ENCODE measurements around the gene SLU7.

Gene SLU7

DNA sequence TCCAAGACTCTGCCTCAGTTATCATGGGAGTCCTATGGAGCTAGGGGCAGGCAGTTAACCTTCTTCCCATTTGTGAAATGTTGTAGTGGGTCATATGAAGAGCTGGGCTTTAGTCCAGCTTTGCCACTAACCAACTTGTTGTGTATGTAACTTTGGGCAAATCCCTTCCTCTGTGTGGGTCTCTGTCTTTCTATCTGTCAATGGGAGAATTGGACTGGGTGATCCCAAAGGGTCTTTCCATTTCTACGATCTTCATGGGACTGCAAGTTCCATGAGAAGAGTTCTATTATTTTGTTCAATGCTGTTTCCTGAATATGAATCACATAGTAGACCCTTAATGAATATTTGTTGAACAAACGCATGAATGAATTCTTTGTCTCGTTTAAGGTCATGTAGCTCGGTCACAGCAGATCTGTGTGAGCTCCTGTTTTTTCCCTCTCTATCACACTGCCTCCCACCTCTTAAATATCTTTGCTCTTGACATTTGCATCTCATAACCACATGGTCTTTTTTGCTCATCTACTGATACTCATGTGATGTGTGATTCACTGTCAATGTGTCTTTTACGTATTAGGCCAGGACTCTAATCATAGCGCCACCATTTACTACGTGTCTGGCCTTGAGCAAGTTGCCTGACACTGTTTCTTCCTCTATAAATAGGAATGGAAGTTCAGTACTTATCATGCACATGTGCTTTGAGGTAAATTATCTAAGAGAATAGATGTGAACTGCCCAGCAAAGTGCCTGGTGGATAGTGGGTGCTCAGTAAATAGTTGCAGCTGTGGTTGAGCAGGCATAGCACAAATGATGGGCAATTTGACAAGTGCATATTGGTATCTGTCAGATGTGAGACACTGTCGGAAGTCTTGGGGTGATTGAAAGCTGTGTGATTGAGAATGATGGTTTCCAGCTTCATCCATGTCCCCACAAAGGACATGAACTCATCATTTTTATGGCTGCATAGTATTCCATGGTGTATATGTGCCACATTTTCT lies 40.2 kb upstream of the SLU7 start:
- TF ChIP-seq GATA3 (IDR thresholded peaks at IDR 0.05; ENCODE audit: low read depth, low read length) (no peak), GATA2 (IDR thresholded peaks at IDR 0.05; ENCODE audit: low read depth, low read length) (no peak)

DNA sequence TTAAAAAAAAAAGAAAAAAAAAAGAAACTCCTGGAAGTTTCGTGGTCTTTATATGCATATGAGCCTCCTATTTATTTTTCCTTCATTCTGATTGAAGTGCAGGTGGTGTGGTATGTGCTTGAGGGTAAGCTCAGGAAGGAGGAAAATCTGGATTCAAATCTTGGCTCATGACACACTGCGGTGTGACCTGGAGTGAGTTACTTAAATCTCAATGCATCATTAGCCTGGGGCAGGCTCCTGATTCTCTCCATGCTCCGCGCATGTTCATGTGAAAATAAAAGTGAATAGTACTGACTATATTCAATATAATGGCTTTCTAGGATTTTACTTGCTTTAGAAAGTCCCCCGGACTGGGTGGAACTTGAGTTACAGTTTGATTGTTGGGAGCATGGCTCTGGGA lies 38.4 kb upstream of the SLU7 start:
- TF ChIP-seq GATA2 (IDR thresholded peaks at IDR 0.05; ENCODE audit: low read depth, low read length), result no peak
- no peak for TF ChIP-seq GATA3 (IDR thresholded peaks at IDR 0.05; ENCODE audit: low read depth, low read length)

DNA sequence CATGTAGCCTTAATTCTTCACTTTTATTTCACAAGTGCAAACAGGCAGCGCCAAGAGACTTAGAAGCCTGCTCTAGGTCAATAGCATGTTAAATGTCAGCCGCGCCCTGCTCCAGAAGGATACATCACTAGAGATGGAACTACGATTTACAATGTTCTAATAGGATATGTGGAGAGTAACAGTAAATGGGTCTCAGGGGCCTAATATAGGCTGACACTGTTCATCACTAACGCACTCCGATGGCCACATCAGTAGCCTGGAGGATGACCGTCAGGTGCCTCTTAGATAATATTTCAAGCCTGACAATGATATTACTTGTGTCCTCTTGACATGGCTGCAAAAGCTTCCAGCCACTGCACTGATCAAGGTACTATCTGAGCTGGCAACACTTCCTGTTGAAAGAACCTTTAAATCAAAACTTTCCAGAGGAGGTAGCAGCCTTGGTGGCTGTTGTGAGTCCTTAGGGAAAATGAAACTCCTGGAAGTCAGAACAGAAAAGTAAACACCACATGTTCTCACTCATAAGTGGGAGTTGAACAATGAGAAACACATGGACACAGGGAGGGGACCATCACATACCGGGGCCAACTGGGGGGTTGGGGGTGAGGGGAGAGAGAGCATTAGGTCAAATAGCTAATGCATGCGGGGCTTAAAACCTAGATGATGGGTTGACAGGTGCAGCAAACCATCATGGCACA lies 37.7 kb upstream of the SLU7 start:
- no peak for TF ChIP-seq GATA2 (IDR thresholded peaks at IDR 0.05; ENCODE audit: low read depth, low read length)
- TF ChIP-seq GATA3 (IDR thresholded peaks at IDR 0.05; ENCODE audit: low read depth, low read length), result no peak

DNA sequence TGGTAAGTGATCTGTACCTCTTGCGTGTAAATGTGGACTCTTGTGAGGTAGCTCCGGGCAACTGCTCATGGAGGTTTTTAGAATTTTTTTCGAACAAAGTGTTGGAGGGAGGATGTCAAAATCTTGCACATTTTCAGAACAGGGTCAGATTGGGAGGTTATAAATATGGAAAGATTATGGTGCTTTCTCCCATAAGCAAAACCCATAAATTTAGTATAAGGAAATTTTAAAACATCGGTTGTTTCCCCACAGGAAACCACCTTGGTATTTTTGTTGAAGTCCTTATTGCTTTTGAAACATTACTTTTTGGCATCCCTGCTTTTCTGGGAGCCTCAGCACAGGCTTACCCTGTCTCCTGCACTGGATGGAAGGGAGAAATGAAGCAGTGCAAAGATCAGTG lies 36.7 kb upstream of the SLU7 start:
- TF ChIP-seq GATA3 (IDR thresholded peaks at IDR 0.05; ENCODE audit: low read depth, low read length) (no peak), GATA2 (IDR thresholded peaks at IDR 0.05; ENCODE audit: low read depth, low read length) (no peak)

DNA sequence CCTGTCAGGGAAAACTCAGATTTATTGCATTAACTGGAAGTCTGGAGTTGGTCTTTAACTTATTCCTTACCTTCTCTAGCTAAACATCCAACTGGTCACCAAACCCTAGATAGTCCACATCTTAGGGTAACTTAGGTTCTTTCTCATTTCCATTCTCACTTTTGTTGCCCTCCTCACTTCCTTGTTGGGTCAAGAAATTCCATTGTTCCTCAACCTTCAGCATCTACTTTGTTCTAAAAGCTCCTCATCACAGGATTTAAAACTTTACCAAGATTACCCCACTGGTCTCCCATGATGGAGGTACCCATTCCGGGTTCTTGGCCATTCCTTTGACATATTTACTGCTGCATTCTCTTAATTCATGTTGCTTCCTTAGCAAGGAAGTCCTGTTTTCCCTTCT lies 34.9 kb upstream of the SLU7 start:
- no peak for TF ChIP-seq GATA3 (IDR thresholded peaks at IDR 0.05; ENCODE audit: low read depth, low read length)
- no peak for TF ChIP-seq GATA2 (IDR thresholded peaks at IDR 0.05; ENCODE audit: low read depth, low read length)

DNA sequence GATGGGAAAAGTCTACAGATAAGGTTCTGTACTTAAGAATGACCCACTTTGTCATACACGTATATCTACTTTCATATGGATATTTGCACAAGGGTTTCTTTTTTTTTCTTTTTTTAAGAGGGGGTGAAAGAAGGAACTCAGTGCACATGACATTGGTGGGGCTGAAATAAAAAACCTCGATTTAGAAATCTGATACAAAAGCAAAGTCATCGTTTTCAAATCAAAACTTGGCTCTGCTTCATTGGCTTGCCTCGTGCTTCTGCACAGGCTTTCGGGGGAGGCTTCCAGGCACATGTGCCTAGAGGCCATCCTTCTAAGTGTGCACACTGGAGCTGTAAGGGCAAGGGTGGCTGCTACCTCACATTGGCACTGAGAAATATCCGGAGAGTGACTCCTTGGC lies 33.9 kb upstream of the SLU7 start:
- no peak for TF ChIP-seq GATA2 (IDR thresholded peaks at IDR 0.05; ENCODE audit: low read depth, low read length)
- no peak for TF ChIP-seq GATA3 (IDR thresholded peaks at IDR 0.05; ENCODE audit: low read depth, low read length)

DNA sequence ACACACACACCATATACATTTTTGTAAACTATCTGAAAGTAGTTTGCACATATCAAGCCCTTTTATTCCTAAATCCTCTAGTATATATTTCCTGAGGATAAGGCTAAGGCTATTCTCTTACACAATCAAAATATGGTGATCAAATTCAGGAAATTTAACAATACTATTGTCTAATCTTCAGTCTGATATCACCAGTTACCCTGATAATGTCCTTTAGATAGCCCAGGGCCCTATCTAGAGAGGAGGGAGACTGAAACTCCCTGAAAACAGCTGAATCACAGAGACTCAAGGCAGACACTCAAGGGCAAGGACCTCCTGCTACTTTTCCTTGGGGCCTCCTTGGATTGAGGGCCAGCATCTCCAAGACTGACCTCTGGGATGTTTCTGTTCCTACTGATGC lies 33.2 kb upstream of the SLU7 start:
- TF ChIP-seq GATA2 (IDR thresholded peaks at IDR 0.05; ENCODE audit: low read depth, low read length) (no peak), GATA3 (IDR thresholded peaks at IDR 0.05; ENCODE audit: low read depth, low read length) (no peak)

DNA sequence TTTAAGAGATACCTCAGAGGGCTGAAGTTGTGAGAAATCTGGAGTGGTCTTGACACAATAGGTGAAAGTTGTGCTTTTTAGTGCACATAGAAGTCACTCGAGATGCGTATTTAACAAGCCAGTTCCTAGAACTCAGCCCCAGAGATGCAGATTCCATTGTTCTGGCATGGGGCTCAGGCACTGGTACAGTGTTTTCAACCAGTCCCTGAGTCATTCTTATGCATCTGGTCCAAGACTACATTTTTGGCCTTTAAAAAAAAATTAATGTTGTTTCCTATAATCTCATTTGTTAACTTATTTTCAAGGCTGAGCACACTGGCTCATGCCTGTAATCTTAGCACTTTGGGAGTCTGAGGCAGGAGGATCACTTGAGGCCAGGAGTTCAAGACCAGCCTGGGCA lies 32.4 kb upstream of the SLU7 start:
- TF ChIP-seq GATA3 (IDR thresholded peaks at IDR 0.05; ENCODE audit: low read depth, low read length), result no peak
- TF ChIP-seq GATA2 (IDR thresholded peaks at IDR 0.05; ENCODE audit: low read depth, low read length), result no peak

DNA sequence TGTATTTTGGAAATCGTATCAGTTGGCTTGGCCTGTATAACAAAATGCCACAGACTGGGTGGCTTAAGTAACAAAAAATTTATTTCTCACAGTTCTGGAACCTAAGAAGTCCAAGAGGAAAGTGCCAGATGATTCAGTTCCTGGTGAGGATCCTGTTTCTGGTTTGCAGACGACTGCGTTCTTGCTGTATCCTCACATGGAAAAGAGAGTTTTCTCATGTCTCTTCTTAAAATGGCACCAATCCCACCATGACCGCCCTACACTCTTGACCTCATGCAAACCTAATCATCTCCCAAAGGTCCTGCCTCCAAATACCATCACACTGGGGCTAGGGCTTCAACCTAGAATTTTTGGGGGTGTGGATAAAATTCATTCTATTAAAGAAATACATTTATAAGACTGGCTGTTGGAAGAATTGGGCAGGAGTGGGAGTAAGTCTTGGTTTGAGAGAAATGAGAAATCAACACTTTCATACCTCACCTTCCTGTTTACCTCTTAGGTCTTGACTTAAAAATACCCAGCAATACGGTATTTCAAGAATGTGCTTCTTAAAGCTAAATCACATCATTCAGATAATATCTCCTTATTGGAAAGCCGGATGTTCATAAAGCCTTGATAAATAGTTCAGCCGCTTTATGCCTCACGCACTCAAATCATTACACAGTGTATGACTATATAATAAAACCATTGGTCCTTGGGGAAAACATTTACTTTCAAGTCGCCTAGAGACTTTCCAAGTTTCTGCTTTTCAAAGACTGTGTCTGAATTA lies 31.5 kb upstream of the SLU7 start:
- TF ChIP-seq GATA2 (IDR thresholded peaks at IDR 0.05; ENCODE audit: low read depth, low read length) (no peak), GATA3 (IDR thresholded peaks at IDR 0.05; ENCODE audit: low read depth, low read length) (no peak)

DNA sequence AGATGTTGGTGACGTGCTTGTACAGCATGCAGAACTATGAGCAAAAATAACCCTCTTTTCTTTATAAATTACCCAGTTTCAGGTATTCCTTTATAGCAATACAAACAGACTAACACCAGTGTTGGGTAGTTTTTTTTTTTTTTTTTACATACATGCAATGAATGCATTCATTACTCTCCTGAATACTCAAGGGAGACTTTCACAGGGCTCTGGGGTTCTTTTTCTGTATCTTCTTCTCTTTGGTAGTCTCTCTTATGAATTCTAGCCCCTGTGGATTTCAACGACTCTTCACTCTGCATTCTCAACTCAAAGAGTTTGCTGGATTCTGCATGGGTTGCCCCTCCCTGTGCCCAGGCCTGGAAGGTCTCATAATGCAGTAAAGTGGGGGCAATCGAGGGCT lies 30.6 kb upstream of the SLU7 start:
- no peak for TF ChIP-seq GATA3 (IDR thresholded peaks at IDR 0.05; ENCODE audit: low read depth, low read length)
- no peak for TF ChIP-seq GATA2 (IDR thresholded peaks at IDR 0.05; ENCODE audit: low read depth, low read length)

DNA sequence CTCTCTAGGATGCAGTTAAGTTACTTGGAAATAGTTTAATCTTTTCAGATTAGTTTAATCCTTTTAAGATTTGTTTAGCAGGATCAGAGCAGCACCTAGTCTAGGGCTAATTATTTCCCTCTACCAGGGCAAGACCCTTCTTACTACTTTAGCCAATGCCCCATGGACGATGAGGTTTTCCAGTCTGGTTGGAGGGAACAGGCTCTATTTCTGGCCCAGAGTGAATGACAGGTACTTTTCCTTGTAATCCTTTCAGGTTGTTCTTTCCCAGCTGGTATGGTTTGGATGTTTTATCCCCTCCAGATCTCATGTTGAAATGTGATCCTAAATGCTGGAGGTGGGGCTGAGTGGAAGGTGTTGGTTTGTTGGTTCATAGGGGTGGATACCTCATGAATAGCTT lies 30.0 kb upstream of the SLU7 start:
- TF ChIP-seq GATA2 (IDR thresholded peaks at IDR 0.05; ENCODE audit: low read depth, low read length), result no peak
- no peak for TF ChIP-seq GATA3 (IDR thresholded peaks at IDR 0.05; ENCODE audit: low read depth, low read length)

DNA sequence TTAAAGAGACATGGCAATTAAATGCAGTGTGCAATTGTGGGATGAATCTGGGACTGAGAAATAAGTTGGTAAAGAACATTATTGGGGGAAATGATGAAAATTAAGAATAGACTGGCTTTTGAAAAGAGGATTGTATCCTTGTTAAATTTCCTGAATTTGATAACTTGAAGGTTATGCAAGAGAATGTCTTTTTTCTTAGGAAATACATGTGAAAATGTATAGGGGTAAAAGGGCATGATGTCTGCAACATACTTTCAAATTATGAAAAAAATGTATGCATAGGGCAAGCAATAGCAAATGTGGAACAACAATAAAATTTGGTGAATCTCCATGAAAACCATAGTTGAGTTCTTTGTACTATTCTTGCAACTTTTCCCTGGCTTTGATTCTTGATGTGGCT lies 26.9 kb upstream of the SLU7 start:
- TF ChIP-seq GATA2 (IDR thresholded peaks at IDR 0.05; ENCODE audit: low read depth, low read length) (no peak), GATA3 (IDR thresholded peaks at IDR 0.05; ENCODE audit: low read depth, low read length) (no peak)

DNA sequence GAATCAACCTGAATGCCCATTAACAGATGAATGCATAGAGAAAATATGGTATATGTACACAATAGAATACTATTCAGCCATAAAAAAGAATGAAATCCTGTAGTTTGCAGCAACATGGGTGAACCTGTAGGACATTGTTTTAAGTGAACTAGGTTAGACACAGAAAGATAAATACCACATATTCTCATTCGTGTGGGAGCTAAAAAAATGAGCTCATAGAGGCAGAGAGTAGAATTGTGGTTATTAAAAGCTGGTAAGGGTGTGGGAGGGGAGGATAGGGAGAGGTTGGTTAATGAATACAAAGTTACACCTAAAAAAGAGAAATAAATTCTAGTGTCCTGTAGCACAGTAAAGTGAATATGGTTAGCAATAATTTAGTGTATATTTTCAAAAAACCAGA lies 26.3 kb upstream of the SLU7 start:
- TF ChIP-seq GATA3 (IDR thresholded peaks at IDR 0.05; ENCODE audit: low read depth, low read length), result no peak
- TF ChIP-seq GATA2 (IDR thresholded peaks at IDR 0.05; ENCODE audit: low read depth, low read length), result no peak

DNA sequence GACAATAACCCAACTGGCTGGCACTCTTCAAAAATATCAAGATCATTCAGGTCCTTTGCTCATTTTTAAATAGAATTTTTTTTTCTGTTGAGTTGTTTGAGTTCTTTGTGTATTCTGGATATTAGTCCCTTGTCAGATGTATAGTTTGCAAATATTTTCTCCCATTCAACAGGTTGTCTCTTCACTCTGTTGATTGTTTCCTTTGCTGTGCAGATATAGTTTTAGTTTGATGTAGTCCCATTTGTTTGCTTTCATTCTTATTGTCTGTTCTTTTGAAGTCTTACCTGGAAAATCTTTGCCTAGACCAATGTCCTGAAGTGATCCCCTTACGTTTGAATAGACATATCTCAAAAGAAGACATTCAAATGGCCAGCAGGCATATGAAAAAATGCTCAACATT lies 25.5 kb upstream of the SLU7 start:
- TF ChIP-seq GATA3 (IDR thresholded peaks at IDR 0.05; ENCODE audit: low read depth, low read length) (no peak), GATA2 (IDR thresholded peaks at IDR 0.05; ENCODE audit: low read depth, low read length) (no peak)
